22Rv1 (cell line): ENCODE results near the gene BMERB1.
"Not testable (repeated sequence)": the region's sequence is repeated elsewhere in the genome, so short reads cannot be mapped to it uniquely, and the experiment has no call there.

ENCODE experiments used
- ZFX ChIP-seq: fragments of 450-650 bp; IDR thresholded peaks from 2 replicates; pipeline ENCODE4 v1.6.1; 2017; ENCODE audit warnings: antibody characterized with exemption, borderline replicate concordance
- TF ChIP-seq, protein P1 (sequence below): fragments of 450-650 bp; IDR thresholded peaks from 2 replicates; pipeline ENCODE4 v1.5.1; 2017; ENCODE audit warnings: mild to moderate bottlenecking

DNA sequence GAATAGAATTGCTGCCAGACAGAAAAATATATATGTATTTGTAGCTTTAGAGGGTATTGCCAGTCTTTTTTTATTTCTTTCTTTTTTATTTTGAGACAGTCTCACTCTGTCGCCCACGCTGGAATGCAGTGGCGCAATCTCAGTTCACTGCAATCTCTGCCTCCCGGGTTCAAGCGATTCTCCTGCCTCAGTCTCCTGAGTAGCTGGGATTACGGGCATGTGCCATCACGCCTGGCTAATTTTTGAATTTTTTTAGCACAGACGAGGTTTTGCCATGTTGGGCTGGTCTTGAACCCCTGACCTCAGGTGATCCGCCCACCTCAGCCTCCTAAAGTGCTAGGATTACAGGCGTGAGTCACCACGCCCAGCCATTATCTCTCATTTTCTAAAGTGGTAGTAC is 3.5 kb upstream of the BMERB1 start:
- TF ChIP-seq, protein P1, sequence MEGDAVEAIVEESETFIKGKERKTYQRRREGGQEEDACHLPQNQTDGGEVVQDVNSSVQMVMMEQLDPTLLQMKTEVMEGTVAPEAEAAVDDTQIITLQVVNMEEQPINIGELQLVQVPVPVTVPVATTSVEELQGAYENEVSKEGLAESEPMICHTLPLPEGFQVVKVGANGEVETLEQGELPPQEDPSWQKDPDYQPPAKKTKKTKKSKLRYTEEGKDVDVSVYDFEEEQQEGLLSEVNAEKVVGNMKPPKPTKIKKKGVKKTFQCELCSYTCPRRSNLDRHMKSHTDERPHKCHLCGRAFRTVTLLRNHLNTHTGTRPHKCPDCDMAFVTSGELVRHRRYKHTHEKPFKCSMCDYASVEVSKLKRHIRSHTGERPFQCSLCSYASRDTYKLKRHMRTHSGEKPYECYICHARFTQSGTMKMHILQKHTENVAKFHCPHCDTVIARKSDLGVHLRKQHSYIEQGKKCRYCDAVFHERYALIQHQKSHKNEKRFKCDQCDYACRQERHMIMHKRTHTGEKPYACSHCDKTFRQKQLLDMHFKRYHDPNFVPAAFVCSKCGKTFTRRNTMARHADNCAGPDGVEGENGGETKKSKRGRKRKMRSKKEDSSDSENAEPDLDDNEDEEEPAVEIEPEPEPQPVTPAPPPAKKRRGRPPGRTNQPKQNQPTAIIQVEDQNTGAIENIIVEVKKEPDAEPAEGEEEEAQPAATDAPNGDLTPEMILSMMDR = not testable (repeated sequence)
- TF ChIP-seq ZFX = not testable (repeated sequence)
